Loucy (cell line): ENCODE results near the gene TRIO.

Experiments
- H2AFZ ChIP-seq: fragments of 200-600 bp; sonication (generic); 2 replicates; pipeline ENCODE4 v1.6.0; 2016; ENCODE audit warnings: antibody characterized with exemption, mild to moderate bottlenecking, low read length, moderate library complexity
- H3F3A ChIP-seq: fragments of 200-600 bp; 2 replicates; pipeline ENCODE4 v1.6.0; 2016; ENCODE audit warnings: antibody characterized with exemption, low read depth, mild to moderate bottlenecking
- H3K27me3 ChIP-seq: fragments of 200-600 bp; sonication (generic); 2 replicates; pipeline ENCODE4 v1.6.1; 2014; ENCODE audit warnings: low read length, mild to moderate bottlenecking; ENCODE audit not compliant: insufficient read depth, poor library complexity, severe bottlenecking
- H3K36me3 ChIP-seq: fragments of 200-600 bp; sonication (generic); 2 replicates; pipeline ENCODE4 v1.6.1; 2016; ENCODE audit warnings: low read length; ENCODE audit not compliant: insufficient read depth
- H3K4me1 ChIP-seq: fragments of 200-600 bp; sonication (generic); 2 replicates; pipeline ENCODE4 v1.5.1; 2014; ENCODE audit warnings: low read length, mild to moderate bottlenecking; ENCODE audit not compliant: insufficient read depth, poor library complexity, severe bottlenecking
- H3K4me2 ChIP-seq: fragments of 200-600 bp; sonication (generic); 2 replicates; pipeline ENCODE4 v1.6.0; 2014; ENCODE audit warnings: antibody characterized with exemption, low read length, low read depth, mild to moderate bottlenecking; ENCODE audit not compliant: poor library complexity, severe bottlenecking
- H3K4me3 ChIP-seq: fragments of 200-600 bp; sonication (generic); 2 replicates; pipeline ENCODE4 v1.5.1; 2014; ENCODE audit warnings: low read length, mild to moderate bottlenecking, mixed read lengths; ENCODE audit not compliant: poor library complexity, severe bottlenecking
- H3K79me2 ChIP-seq: fragments of 200-600 bp; sonication (generic); 2 replicates; pipeline ENCODE4 v1.6.1; 2014; ENCODE audit warnings: low read length; ENCODE audit not compliant: insufficient read depth
- H3K9ac ChIP-seq: fragments of 200-600 bp; sonication (generic); 2 replicates; pipeline ENCODE4 v1.6.0; 2014; ENCODE audit warnings: mild to moderate bottlenecking, low read depth, low read length, moderate library complexity; ENCODE audit not compliant: poor library complexity, severe bottlenecking
- H3K9me2 ChIP-seq: fragments of 200-600 bp; sonication (generic); replicated peaks from 2 replicates; pipeline ENCODE4 v1.6.1; 2016; ENCODE audit warnings: low read depth, low read length, mixed read lengths
- H3K9me3 ChIP-seq: fragments of 200-600 bp; sonication (generic); 2 replicates; pipeline ENCODE4 v1.6.1; 2014; ENCODE audit warnings: mild to moderate bottlenecking, antibody characterized with exemption, low read length, low read depth; ENCODE audit not compliant: insufficient read depth
- H4K20me1 ChIP-seq: fragments of 200-600 bp; sonication (generic); 2 replicates; pipeline ENCODE4 v1.6.0; 2014; ENCODE audit warnings: antibody characterized with exemption, low read length, mild to moderate bottlenecking; ENCODE audit not compliant: insufficient read depth, poor library complexity, severe bottlenecking
- EZH2phosphoT487 ChIP-seq: fragments of 200-600 bp; IDR thresholded peaks from 2 replicates; pipeline ENCODE4 v1.6.1; 2018; ENCODE audit warnings: antibody characterized with exemption, mild to moderate bottlenecking, moderate library complexity, borderline replicate concordance
- TF ChIP-seq, protein P1 (sequence below): fragments of 200-600 bp; sonication (generic); conservative IDR thresholded peaks from 2 replicates; pipeline ENCODE4 v1.5.1; 2014; ENCODE audit warnings: mild to moderate bottlenecking, antibody characterized with exemption, low read length

TRIO gene

DNA sequence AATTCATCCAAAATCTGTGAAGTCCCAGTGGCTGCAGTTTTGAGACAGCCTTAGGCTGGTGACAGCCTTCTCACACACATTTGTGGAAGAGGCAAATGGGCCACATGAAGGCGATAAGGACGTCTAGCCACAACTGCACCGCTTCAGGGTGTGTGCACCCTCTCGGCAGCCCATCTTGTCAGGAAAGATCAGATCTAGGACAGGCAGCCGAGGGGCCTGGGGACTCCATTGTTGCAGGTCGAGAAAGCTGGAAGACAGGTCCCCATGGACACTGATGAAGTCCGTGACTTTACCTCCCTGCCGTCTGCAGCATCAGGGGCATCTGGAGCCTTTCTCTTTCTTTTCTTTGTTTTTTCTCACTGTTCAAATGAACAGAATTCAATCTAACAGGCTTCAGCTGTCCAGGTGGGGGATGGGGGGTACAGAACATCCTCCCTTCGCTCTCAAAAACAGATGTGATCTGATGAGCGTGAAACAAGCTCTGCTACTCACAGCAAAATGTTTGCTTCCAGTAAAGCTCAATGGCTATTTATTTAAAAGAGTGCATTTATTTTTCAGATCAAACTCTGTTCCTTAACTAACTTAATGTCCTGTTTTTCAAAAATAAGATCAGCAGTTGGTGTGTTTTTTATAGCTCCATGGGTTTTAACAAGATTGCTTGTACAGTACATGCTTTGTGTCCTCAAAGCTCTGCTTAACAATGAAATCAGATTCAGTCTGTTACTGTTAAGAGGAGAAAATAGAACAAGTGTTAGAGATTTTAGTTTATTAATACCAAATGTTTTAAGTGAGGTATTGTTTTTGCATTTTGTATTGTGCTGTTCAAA, 326.6 kb downstream of the TRIO start:
- no peaks in the 10 kb centered on the region for H3K79me2 ChIP-seq
- H4K20me1 ChIP-seq: no peaks in the 10 kb centered on the region
- no peak overlapping the region for H3K9ac ChIP-seq
- H3K4me2 ChIP-seq: no peak overlapping the region
- no peaks in the 10 kb centered on the region for H3K27me3 ChIP-seq
- H3K4me3 ChIP-seq: no peak overlapping the region
- TF ChIP-seq EZH2phosphoT487: no peak
- TF ChIP-seq, protein P1, sequence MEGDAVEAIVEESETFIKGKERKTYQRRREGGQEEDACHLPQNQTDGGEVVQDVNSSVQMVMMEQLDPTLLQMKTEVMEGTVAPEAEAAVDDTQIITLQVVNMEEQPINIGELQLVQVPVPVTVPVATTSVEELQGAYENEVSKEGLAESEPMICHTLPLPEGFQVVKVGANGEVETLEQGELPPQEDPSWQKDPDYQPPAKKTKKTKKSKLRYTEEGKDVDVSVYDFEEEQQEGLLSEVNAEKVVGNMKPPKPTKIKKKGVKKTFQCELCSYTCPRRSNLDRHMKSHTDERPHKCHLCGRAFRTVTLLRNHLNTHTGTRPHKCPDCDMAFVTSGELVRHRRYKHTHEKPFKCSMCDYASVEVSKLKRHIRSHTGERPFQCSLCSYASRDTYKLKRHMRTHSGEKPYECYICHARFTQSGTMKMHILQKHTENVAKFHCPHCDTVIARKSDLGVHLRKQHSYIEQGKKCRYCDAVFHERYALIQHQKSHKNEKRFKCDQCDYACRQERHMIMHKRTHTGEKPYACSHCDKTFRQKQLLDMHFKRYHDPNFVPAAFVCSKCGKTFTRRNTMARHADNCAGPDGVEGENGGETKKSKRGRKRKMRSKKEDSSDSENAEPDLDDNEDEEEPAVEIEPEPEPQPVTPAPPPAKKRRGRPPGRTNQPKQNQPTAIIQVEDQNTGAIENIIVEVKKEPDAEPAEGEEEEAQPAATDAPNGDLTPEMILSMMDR: no peak
- H3K4me1 ChIP-seq: peaks cover 7% of the 10 kb centered on the region
- peaks cover 43% of the 10 kb centered on the region; the same call in 1 of the 2 replicates for H3K36me3 ChIP-seq
- no peaks in the 10 kb centered on the region for H3K9me2 ChIP-seq
- H3K9me3 ChIP-seq: no peaks in the 10 kb centered on the region
- H3F3A ChIP-seq: no peaks in the 10 kb centered on the region
- no peak overlapping the region for H2AFZ ChIP-seq

DNA sequence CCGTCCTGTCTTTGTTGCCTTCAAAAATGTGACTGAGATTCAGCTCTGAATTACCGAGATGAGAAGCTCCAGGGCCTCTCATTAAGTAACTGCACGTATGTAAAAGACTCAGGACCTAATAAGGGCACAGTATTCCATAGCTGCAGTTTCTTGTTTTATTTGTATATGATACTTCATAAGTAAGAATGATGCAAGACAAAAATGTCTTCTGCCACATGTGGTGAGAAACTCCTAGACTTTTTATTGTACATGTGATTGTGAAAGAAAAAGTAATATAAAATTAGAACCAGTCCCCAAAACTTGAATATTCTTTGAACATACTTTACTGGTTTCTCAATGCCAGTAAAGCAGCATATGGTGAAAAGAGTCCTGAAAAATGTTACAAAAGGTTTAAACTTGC, 328.4 kb downstream of the TRIO start:
- H3K9me3 ChIP-seq: no peaks in the 10 kb centered on the region
- peaks cover 38% of the 10 kb centered on the region; the same call in 1 of the 2 replicates for H3K36me3 ChIP-seq
- H3K4me3 ChIP-seq: no peak overlapping the region
- no peaks in the 10 kb centered on the region for H3K27me3 ChIP-seq
- H3K79me2 ChIP-seq: no peaks in the 10 kb centered on the region
- no peak overlapping the region for H3K9ac ChIP-seq
- H2AFZ ChIP-seq: no peak overlapping the region
- H3K4me1 ChIP-seq: no peaks in the 10 kb centered on the region
- no peaks in the 10 kb centered on the region for H3K9me2 ChIP-seq
- H3K4me2 ChIP-seq: no peak overlapping the region
- no peaks in the 10 kb centered on the region for H3F3A ChIP-seq
- H4K20me1 ChIP-seq: no peaks in the 10 kb centered on the region
- TF ChIP-seq, protein P1: no peak
- no peak for TF ChIP-seq EZH2phosphoT487

DNA sequence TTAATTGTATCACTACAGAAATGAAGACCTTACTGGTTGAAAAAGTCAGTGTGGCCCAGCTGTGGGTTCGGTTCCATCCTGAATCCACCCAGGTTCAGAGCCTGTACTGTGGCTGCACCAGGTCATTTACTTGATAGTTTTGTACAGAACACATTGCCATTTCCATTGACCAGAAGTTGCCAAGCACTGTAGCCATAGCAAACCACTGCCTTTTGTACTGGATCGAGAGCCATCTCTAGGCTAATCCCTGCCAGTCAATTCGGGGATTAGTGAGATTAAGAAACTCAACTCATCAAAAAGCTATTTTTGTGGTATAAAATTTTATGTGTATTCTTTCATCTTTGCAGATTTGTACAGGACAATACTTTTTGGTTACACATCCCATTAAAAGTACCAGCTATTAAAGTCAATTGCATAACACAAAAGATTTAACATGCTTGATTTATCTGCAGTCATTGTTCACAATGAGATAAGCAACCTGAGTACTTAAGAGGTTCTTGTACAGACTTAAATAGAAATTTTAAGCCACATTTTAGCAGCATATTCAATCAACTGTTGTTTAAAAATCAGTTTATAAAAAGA, 329.9 kb downstream of the TRIO start:
- Histone ChIP-seq H3K9ac (no peak overlapping the region), H3K9me2 (no peaks in the 10 kb centered on the region), H3K36me3 (peaks cover 44% of the 10 kb centered on the region; the same call in 1 of the 2 replicates), H3K27me3 (no peaks in the 10 kb centered on the region), H3K9me3 (no peaks in the 10 kb centered on the region), H3F3A (no peaks in the 10 kb centered on the region), H3K4me3 (no peak overlapping the region), H3K4me2 (no peak overlapping the region), H3K79me2 (no peaks in the 10 kb centered on the region), H2AFZ (no peak overlapping the region), H4K20me1 (no peaks in the 10 kb centered on the region), H3K4me1 (no peaks in the 10 kb centered on the region)
- TF ChIP-seq, protein P1: no peak
- no peak for TF ChIP-seq EZH2phosphoT487
